HG03064 (cell line): ENCODE measurements around the gene PIEZO1.
"Not testable (repeated sequence)": the region's sequence is repeated elsewhere in the genome, so short reads cannot be mapped to it uniquely, and the experiment has no call there.

ENCODE experiments used
- ATAC-seq: cut with Tn5 transposase; IDR thresholded peaks from one replicate; pipeline ENCODE4 v1.9.1; 2021; ENCODE audit warnings: low read depth; ENCODE audit not compliant: unreplicated experiment

PIEZO1 gene

DNA sequence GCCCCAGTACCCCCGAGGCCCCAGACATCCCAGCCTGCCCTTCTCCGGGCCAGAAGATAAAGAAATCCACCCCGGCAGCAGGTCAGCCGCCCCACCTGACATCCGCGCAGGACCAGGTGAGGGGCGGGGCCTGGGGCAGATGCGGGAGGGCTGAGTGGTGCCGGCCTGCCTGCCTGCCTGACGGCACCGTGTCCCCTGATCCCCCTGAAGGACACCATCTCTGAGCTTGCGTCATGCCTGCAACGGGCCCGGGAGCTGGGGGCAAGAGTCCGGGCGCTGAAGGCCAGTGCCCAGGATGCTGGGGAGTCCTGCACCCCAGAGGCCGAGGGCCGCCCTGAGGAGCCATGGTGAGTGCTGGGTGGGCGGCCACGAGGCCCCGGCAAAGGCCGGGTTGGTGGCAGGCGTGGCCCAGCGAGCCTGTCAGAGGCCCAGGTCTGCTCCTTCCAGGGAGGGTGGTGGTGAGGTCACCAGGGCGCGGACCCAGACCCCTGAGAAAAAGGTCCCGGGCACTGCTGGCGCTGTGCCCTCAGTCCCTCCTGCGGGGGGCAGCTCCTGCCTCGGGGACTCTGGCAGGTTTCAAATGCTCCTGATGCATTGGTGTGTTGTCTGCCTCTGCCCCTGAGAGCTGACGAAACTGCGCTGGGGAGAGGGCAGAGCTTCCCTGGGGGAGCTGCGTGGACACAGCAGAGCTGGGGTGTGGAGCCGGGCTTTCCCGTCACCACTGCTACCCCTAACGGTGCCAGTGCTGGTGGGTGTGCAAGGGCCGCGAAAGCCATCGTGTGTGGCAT, 19.7 kb upstream of the PIEZO1 start:
- ATAC-seq: no peak

DNA sequence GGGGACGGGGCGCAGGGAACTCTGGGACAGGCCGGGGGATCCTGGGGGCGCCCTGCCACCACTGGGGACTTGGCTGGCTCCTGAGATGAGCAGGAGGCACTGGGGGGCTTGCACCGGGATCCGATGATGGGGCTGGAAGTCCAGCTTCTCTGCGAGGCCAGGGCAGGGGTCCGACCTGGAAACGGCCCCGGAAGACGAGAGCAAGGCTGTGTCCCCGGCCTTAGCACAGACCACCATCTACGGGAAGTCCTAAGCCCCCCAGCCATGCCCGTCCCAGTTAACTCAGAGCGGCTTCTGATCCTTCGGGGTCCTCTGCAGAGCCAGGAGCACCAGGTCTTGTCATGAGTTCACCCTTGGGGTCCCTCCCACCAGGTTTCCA, 19.1 kb upstream of the PIEZO1 start:
- no peak for ATAC-seq

DNA sequence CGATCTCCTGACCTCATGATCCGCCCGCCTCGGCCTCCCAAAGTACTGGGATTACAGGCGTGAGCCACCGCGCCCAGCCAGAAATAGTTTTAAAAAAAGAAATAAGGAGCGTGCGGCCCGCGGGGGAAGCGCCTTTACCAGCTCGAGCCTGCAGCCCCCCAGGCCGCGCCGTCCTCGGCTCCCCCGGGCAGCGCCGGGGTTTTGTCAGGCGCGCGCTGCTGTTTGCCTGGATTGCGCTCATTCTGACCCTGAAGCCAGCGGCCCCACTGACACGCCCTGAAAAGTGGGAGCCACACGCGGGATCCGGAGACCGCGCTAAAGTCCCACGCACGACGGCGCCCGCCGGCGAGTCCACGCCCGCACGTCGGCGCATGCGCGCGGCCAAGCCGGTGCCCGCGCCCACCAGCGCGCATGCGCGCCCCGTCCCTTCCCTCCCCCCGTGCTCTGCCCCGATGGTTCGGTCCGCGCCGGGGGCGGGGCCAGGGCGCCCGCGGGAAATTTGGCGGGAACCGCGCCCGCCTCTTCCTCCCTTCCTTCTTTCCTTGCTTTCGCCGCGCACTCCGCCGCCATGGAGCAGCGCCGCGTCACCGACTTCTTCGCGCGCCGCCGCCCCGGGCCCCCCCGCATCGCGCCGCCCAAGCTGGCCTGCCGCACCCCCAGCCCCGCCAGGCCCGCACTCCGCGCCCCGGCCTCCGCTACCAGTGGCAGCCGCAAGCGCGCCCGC, 18.4 kb upstream of the PIEZO1 start, which contains the start of gene CDT1:
Gene CDT1, plus strand, starts transcription at position 526 of the 724 bp plus-strand sequence. Its CDS starts 43 bp downstream, at position 569.
- ATAC-seq: no peak

DNA sequence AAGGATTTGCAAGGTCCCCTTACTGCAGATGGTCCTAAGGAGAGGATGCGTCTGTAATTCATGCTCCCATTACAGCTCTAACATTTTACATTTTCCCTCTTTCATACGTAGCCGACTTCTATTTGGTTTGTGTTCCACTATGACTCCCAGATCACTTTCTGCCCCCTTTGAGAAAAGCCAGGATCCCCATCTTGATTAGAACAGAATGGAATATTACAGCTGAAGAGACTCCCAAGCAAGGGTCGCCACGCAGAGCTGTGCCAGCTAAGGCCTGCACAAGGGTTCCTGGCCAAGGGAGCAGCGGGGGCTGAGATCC, 15.2 kb upstream of the PIEZO1 start:
- no peak for ATAC-seq

GRCh38 chr16:88799569-88800276, 14.7 kb upstream of the PIEZO1 start:
- ATAC-seq: no peak

DNA sequence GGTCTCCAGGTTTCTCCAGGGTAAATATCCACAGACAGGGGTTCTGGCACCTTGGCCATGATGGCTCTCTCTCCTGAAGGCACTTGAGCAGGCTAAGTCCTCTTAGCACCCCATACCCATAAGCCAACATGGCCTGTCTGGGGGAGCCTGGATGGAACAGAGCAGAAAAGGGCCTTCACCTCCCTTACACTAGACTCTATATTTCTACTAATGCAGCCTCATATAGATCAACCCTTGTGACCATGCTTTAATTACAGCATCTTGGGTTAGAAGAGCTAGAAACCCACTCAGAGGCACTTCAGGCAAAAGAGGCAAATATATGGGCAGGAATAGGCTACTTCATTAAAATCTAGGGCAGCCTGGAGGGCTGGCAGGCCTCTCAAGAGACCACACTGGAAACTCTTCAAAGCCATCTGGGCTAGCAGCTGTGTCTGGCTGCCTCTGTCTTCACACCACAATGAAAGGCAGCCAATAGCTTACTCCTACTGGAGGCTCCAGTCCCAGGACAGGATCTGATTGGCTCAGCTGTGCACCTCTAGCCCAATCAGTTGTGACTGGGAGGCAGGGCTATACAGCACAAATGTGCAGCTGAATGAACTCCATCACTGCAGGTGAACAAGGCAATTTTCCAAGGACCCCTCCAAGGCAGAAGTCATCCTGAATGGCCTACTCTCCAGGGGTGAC, 13.9 kb upstream of the PIEZO1 start:
- no peak for ATAC-seq

DNA sequence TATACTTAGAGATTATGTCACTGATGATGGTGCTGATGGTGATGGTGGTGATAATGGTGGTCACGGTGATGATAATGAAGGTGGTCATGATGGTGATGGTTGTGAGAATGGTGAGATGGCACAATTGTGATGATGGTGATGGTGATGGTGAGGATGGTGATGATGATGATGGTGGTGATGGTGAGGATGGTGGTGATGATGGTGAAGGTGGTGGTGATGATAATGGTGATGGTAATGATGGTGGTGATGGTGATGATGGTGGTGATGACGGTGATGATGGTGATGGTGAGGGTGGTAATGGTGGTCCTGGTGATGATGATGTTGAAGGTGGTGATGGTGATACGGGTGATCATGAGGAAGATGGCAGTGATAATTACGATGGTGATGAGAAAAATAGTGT, 13.1 kb upstream of the PIEZO1 start:
- ATAC-seq: no peak

GRCh38 chr16:88796278-88796677, 11.3 kb upstream of the PIEZO1 start:
- no peak for ATAC-seq

DNA sequence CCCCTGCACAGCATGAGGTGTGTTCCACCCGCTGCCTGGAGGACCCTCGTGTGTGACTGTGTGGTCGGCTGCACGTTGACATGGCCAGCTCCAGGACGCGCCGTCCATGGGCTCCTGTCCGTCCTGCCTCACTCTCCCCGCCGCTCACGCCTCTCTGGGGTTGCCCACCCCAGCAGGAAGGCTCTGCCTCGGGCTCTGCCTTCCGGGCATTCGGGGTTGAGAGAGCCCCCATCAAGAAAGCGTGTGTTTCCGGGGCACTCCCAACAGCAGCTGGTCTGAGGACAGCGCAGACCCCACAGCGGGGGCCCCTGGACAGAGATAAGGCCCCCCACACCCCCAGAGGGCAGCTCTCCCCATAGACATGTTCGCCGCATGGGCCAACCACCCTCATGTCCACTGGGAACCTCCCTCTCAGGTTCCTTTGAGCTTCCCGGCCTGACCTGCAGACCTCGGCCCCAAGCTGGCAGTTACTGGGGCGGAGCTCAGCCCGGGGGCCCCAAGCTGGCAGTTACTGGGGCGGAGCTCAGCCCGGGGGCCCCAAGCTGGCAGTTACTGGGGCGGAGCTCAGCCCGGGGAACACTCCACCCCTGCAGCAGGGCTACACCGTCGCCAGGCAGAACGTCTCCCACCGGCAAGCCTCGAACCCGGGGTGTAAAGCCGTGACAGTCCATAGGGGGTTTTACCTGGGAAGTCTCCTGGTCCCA, 8.4 kb upstream of the PIEZO1 start:
- no peak for ATAC-seq

GRCh38 chr16:88792668-88793250, 7.7 kb upstream of the PIEZO1 start:
- no peak for ATAC-seq

GRCh38 chr16:88792078-88792550, 7.1 kb upstream of the PIEZO1 start:
- no peak for ATAC-seq

DNA sequence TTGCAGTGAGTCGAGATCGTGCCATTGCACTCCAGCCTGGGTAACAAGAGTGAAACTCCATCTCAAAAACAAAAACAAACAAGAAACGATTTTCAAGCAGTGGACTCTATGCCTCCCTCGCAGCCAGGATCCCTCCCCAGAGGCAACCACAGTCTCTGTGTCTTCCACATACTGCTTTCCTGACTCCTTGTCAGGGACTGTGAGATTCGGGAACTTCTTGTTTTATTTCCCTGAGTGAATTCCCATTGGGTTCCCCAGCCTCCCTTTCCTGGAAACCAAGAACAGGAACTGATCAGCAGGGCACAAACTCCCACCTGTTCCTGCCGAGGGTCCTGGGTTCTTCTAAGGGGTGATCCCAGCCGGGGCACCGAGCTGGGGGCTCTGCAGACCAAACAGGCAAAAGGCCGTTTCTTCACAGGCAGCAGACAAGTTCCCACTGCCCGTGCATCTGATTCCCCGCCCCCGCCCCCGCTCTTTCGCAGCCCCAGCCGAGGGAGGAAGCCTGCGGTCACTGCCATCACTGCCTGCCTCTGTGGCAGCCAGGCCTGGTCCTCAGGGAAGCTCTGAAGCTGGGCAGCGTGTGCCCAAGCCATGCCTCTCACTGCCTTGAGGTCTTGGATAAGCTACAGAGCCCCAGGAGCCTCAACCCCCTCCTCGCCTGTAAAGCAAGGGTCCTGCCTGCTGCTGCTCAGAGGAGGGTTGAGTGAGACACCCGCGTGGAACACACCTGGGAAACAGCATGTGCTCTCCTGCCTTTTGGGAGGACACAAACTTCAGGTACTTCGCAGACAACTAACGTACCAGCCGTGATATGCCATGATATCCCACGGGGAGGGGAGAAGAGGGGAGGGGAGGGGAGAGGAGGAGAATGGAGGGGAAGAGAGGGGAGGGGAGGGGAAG, 5.5 kb upstream of the PIEZO1 start:
- no peak for ATAC-seq

- ATAC-seq: no peak
Observed at GRCh38 chr16:88789594-88789993, 4.6 kb upstream of the PIEZO1 start.

- ATAC-seq: not testable (repeated sequence)
Observed at GRCh38 chr16:88788749-88789148, 3.7 kb upstream of the PIEZO1 start.

DNA sequence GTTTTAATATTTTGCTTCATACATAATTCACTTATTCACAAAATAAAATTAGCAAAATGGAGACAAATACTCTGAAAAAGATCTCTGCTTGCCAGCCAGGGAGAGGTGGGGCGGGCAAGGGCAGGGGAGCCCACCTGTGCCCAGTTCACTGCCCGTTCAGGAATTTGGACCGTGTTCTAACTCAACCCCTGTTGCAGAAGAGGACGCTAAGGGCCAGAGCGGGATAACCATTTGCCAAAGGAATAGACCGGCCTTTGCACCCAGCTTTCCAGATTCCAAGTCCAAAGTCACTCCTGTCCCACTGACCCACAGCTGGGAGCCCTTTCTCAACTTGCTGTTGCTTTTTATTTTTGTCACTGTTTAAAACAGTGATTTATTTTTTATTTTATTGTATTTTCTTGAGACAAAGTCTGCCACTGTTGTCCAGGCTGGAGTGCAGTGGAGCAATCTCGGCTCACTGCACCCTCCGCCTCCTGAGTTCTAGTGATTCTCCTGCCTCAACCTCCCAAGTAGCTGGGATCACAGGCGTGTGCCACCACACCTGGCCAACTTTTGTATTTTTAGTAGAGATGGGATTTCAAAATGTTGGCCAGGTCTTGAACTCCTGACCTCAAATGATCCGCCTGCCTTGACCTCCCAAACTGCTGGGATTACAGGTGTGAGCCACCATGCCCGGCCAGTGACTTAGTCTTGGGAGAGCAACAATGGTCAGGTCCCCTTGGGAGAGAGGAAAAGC, 2.7 kb upstream of the PIEZO1 start:
- no peak for ATAC-seq

- no peak for ATAC-seq
Observed at GRCh38 chr16:88784856-88785105, 239 bp downstream of the PIEZO1 start.

DNA sequence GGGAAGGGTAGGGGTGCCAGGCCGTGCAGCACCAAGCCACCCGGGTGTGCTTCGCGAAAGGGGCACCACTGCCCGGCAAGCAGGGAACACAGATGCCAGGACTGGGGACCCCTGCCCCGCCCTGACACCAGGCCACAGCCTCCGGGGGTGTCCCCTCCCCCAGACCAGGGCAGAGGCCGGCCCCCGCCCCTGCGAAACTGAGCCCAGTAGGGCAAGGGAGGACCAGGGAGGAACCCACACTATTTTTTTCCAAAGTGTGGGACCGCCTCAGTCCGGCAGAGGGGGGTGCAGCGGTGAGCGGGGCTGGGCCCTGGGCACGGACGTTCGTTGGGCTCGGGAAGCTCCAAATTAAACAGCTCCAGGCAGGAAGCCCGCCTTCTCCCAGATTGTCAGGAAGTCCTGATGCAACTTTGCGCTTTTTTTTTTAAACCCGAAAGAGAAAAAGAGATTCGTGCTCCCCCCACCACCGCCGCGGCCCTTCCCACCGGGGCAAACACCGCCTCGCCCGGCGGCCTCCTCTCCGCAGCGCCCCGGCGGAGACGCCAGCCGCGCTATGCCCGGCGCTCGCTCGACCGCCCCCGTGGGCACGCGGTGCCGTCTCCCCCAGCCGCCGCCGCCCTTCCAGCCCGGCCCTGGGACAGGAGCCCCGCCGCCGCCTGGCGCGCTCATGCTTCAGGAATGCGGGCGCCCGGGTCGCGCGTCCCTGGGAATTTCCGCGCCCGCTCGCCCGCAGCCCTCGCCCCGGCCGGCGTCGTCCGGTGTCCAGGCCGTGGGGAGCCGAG, 755 bp downstream of the PIEZO1 start:
- no peak for ATAC-seq
